HepG2 (cell line): ENCODE results near the gene VCAM1.

ENCODE experiments used
- EHMT2 ChIP-seq: fragments of 200-600 bp; sonication (generic); IDR thresholded peaks from 2 replicates; pipeline ENCODE4 v1.7.0; 2017; ENCODE audit warnings: antibody characterized with exemption, low read depth, low read length, borderline replicate concordance
- JUND ChIP-seq: sonication (generic); formaldehyde crosslinking; IDR thresholded peaks from 2 replicates; pipeline ENCODE4 v1.8.0; 2022; ENCODE audit warnings: mild to moderate bottlenecking, missing genetic modification reagents
- NR2F2 ChIP-seq: IDR thresholded peaks from 2 replicates; pipeline ENCODE4 v1.6.1; 2012; ENCODE audit warnings: low read depth, inconsistent platforms, borderline replicate concordance
- TF ChIP-seq, protein P1 (sequence below): sonication (generic); formaldehyde crosslinking; conservative IDR thresholded peaks from 2 replicates; pipeline ENCODE4 v1.8.1; 2023; ENCODE audit warnings: missing genetic modification reagents

DNA sequence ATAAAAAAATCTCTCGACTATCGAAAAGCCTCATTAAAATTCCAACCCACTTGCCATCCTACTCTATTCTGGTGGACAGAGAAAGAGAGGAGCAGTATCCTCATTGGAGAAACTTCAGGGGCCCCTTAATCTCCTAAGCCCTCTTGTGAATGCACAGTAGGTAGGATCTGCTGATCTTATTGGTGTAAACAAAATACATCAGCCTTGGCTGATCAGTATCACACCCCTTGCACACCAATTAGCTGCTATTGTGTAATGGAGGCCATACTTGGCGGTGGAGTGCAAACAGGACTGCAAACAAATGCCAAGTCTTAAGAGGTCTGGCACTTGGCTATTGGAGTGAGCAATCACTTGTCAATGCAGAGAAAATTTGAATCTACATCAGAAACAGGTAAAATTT, 15.7 kb downstream of the VCAM1 start:
- no peak for TF ChIP-seq NR2F2
- TF ChIP-seq JUND = no peak
- TF ChIP-seq, protein P1, sequence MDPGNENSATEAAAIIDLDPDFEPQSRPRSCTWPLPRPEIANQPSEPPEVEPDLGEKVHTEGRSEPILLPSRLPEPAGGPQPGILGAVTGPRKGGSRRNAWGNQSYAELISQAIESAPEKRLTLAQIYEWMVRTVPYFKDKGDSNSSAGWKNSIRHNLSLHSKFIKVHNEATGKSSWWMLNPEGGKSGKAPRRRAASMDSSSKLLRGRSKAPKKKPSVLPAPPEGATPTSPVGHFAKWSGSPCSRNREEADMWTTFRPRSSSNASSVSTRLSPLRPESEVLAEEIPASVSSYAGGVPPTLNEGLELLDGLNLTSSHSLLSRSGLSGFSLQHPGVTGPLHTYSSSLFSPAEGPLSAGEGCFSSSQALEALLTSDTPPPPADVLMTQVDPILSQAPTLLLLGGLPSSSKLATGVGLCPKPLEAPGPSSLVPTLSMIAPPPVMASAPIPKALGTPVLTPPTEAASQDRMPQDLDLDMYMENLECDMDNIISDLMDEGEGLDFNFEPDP (CRISPR knock-in tag) = no peak
- TF ChIP-seq EHMT2 = no peak
